IPS-18c (cell line): ENCODE results near the gene ATXN7.
A peak's percentile ranks its signal among the peaks of the same experiment; 100 is the strongest.

Experiments
- H3K4me3 ChIP-seq: 2 replicates; pipeline ENCODE4 v1.7.0; 2013; ENCODE audit warnings: low read depth, mild to moderate bottlenecking, low read length, moderate library complexity; ENCODE audit not compliant: insufficient read depth
- H3K9me3 ChIP-seq: one replicate; pipeline ENCODE4 v1.6.1; 2013; ENCODE audit warnings: mild to moderate bottlenecking, low read length, moderate library complexity; ENCODE audit not compliant: control insufficient read depth, insufficient read depth

The ATXN7 gene

DNA sequence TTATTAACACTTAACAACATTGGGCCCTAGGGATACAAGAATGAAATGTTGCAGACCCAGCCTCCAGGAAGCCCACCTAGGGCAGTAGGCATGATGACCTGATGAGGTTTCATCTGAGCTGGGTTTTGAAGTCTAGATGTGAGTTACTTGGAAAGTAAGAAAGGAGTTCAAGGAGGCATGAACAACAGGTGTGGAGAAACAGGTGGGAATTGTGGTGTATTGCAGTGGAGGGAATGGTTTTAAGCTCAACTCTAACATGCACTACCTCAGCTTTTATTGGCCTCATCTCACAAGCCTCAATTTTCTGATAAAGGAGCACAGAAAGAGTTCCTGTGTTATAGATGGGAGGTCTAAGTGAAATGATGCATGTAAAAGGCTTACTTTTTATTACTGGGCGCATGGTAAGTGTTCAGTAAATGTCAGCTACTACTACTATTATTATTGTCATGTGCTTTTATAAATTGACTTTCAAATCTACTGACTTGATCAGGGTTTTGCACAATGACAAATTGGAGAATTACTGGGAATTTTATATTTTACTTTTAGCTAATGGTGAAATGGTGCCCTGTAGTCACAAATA, 29.2 kb downstream of the ATXN7 start:
- H3K9me3 ChIP-seq, result no peaks in the 10 kb centered on the region
- no peak overlapping the region for H3K4me3 ChIP-seq

DNA sequence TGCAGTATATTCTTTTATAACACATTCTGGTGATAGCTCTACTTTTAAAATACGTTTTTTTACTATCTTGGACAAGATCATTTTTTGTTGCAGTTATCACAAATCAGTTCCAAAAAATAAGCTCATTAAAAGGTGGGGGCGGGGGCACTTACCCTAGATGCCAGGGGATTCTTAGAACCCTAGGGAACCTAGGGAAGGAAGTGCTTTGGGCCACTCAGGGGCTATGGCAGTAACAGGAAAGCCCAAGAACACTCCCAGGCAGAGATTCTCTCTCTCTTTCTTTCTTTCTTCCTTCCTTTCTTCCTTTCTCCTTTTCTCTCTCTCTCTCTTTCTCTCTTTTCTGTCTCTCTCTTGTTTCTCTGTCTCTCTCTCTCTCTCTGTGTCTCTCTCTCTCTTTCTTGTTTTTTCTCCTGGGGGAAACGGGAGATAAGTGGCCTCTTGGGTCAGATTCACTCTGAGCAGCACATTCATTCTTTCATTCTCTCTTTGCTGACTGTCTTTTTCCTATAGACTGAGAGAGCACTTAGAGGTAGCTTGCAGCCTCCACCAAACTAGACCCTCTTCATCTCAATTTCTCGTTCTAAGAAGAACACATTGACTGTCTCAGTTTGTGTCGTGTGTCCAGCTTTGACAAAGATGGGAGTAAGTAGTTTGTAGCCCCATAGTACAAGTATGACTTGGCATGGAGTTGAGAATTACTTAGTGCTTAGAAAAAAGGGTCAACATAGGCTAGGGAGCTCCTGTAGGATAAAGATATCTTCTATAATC, 31.9 kb downstream of the ATXN7 start:
- H3K9me3 ChIP-seq, result no peaks in the 10 kb centered on the region
- no peak overlapping the region for H3K4me3 ChIP-seq

DNA sequence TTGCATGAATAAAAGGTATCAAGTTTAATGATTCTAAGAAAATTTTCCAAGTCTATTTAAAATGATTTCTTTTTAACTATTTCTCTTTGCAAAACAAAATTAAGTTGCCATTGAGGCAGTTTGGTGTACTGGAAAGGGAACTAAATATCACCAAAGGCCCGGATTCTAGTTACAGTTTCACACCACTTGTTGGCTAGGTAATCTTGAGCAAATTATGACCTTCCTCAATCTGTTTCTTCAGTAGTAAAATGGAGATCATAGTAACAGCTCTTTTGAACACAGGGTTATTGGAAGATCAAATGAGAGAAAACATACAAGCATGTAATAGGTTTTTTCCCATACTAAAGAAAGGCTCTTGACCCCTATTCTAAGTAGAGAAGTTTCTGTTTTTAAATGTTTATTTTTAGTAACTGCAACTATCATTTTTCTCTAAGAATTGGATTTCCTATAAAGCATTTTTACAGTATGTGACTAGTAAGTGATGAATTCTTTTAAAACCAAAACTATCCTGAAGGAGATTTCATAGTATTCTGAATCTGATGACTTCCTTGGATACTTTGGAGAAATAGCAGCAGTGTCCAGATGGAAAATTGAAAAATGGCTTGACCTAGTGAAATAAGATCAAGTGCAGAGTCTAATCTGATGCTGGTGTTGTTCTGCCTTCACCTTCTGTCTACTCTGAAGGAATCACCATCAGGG, 32.8 kb downstream of the ATXN7 start:
- Histone ChIP-seq H3K4me3 (no peak overlapping the region), H3K9me3 (no peaks in the 10 kb centered on the region)

DNA sequence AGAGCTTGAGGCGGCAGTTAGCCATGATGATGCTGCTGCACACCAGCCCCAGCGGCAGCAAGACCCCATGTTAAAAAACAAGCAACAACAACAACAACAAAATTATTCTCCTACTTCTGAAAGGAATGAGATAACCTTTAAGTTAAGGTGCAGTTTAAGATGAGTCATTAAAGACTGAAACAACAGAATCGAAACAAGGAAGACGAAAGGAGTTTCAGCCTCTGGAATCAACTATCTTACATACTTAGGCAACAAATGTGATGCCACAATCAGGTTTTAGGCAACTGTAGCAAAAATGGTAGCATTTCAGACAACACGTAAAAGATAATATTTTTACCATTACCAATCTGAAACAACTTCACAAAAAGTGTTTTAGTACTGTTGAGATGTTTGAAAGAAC, 36.3 kb downstream of the ATXN7 start:
- Histone ChIP-seq H3K4me3 (no peak overlapping the region), H3K9me3 (no peaks in the 10 kb centered on the region)

DNA sequence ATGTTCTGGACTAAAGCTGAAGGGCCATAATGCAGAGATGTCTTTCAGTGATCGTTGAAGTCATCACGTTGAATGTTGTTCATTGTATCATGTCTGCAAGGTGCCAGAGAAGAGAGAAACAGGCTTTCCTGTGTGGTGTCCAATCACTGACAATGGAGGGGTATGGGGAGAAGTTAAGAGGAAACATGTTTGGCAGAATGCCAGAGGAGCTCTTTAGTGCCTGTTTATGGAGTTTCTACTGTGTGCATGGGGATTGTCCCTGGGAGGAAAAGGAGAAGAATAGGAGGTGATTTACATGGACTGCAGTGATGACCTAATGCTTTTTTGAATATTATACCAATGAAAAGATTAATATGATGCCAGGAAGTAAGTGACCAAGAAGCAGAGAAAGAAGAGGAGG, 36.8 kb downstream of the ATXN7 start:
- H3K4me3 ChIP-seq, result no peak overlapping the region
- no peaks in the 10 kb centered on the region for H3K9me3 ChIP-seq

DNA sequence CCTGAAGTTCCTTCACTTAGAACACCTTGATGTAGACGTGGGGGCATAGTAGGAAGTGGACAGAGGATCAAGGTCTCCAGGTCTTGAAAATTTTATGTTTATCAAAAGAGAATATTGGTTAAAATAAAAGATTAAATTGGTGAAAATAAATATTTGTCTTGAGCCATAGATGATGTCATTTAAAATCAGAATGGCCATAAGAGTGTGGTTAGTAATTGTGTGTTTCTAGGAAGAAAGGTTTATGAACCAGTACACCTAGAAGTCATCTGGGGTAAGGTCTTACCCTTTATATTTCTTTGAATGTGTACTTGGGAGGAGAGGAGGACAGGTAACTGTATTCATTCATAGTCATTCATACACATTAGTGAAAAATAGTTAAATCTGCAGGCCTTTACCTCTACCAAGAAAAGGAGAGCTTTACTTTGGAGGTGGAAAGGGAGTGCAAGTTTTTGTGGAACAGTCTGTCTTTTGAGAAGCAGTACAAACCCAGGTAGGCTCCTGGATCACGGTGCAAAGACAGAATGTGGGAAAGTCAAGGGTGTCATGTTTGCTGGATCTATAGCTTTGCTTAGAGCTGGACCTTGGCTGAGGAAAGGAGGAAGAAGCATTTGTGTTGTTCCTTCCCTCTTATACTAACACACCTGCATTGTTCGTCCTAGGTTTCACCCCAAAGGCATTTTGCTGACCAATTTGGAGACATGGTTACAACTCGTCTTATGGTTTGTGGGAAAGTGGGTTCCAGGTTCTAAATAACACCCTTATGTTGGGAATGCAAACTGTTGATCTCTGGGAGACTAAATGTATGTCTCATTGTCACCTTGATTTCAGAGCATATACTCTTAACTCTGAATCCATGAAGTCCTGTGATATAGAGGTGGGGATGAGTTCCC, 42.3 kb downstream of the ATXN7 start:
- Histone ChIP-seq H3K9me3 (no peaks in the 10 kb centered on the region), H3K4me3 (no peak overlapping the region)

DNA sequence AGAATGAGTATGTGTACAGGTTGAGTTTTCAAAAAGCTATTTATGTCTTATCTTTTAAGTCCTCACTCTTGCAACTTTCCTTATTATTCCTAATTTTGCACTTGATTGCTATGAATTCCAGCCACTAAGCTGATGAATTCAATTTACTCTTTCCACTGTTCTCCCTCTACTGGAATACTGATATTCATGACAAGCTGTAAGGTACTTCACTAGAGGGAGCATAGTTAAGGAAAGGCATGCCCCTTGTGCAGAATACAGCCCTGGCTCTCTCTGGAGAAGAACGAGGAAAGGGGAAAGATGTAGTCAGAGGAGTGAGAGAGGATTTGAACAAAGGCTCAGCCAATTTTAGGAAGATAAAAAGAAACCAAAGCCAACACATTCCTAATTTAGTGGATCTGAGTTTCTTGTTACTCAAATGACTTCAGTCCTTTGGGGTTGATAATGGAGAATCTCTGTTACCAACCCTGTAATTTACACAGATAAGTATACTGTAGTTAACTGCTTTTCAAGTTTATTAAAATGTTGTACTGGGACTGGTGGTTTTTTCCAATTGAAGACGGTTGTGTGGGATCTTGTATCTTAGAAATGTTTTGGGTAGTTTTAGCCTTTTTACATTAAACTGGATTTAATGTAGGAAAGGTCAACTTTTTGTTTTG, 44.5 kb downstream of the ATXN7 start:
- no peaks in the 10 kb centered on the region for H3K9me3 ChIP-seq

DNA sequence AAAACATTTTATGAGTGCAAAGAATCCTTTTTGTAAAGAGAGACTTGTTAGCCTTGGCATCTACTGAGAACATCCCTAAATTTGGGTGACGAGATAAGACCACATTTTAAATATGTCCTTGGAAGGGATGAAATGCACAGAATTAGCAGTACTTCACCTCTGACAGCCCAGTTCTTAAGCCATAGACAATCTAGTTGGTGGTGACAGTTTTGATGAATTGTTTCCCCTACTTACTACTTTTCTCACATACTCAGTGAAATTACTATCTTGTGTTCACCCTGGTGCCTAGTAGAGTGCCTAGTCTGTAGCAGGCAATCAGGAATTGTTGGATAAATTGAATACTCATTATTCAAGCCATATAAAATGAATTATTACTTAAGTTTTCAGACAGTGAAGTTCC, 45.1 kb downstream of the ATXN7 start:
- H3K9me3 ChIP-seq, result no peaks in the 10 kb centered on the region
- H3K4me3 ChIP-seq, result no peak overlapping the region

More for the DNA sequence above, 44.5 kb downstream of the ATXN7 start:
- H3K4me3 ChIP-seq, result no peak overlapping the region

DNA sequence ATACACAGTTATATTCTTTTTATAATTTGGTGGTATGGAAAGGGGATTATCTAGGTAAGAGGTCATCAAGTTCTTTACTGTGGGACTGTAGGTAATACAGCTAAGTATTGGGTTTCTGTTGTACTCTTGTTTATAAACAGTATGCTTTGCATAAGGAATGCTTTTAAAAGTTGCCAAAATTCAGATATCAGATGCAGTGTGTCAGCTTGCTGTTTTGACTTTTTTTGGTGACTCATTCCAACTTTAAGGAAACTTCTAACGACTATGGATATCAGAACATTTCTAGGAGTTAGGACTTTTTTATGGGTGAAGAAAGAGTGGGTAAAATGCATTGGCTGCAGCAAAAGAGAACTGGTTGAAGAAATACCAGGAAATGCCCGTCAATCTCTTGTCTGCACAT, 45.8 kb downstream of the ATXN7 start:
- Histone ChIP-seq H3K9me3 (no peaks in the 10 kb centered on the region), H3K4me3 (no peak overlapping the region)

DNA sequence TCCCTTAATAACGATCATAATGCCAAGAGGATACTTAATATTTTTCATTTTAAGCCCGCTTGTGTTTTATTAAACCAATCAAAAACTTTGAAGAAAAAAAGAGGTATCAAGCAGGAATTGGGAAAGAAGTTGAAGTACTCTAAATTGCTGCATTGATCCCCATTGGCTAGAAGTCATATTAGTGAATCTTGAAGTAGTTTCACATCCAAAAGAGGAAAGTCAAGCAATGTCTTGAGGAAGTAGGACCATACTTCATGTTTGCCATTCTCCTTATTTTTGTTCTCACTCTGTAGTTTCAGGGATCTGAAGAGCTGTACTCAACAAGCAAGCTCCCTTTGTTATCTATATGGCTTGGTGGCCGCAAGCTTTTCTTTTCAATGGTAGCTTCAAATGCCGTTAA, 46.3 kb downstream of the ATXN7 start:
- Histone ChIP-seq H3K9me3 (no peaks in the 10 kb centered on the region), H3K4me3 (no peak overlapping the region)

DNA sequence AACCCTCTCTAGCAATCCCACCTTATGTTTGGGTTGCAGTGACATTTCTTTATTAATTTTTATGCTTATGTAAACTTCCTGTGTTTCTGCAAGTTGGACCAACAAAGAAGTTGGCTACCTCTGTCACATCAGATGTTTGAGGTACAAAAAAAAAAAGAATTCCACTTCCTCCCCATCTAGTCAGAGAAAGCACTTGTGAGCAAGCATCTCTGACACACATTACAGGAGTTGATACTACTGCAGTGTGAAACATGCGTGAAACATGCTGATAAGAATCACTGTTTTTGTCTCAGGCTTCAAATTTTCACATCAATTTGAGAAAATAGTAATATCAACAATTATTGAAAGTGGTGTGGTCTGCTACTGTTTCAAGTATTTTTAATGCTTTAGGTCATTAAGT, 47.2 kb downstream of the ATXN7 start:
- peak overlapping the region; percentile 72; the same call in 1 of the 2 replicates for H3K4me3 ChIP-seq
- no peaks in the 10 kb centered on the region for H3K9me3 ChIP-seq

DNA sequence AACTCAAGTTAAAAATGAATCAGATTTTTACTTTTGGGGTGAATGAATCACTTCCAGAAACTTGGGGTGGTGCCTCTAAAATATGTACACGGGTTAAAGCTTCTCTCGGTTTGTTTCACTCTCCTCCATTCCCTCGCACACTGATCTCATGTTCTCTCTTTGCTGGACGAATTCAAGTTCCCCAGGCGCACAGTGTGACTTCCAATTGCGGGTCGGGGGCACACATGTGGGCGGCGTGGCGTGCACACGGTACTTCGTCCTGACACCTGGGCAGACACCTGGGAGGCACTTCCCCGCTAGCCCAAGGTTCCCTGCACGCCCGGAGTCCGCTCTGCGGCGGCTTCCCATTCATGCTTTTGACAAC, 47.8 kb downstream of the ATXN7 start:
- H3K4me3 ChIP-seq, result peak overlapping the region; percentile 72; the same call in 1 of the 2 replicates
- no peaks in the 10 kb centered on the region for H3K9me3 ChIP-seq

DNA sequence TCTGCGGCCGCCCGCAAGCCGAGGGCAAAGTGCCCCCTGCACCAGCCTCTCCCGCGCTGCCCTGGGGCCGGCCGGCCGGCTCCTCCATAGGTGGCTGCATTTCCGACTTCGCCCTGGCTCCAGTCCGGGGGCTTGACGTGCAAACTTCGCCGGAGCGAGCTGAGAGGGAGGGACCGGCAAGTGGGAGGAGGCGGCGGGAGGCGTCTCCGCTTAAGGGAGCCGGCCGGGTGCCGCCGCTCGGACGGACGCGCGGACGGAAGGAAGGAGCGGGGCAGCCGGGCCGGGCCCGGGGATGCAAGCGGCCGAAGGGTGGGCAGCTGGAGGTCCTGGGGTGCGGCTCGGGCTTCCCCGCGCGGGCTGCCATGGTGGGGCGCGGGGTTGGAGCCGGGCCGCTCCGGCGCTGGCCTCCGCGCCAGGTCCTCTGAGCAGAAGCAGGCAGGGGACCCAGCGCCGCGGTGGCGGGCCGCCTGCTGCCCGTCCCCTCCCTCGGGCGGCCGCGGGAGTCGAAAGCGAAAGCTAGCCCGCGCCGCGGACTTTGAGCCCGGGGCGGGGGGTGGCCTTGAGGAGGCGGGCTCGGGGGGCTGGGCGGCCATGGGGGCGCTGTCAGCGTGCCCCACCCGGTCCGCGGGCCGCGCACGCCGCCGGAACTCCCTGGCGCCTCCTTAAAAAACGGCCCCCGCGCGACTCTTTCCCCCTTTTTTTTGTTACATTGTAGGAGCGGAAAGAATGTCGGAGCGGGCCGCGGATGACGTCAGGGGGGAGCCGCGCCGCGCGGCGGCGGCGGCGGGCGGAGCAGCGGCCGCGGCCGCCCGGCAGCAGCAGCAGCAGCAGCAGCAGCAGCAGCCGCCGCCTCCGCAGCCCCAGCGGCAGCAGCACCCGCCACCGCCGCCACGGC, 48.5 kb downstream of the ATXN7 start, which contains the start of gene SCAANT1:
Gene SCAANT1 (minus strand): TSS at position 511 of the 895 bp plus-strand sequence.
- Histone ChIP-seq H3K9me3 (no peaks in the 10 kb centered on the region), H3K4me3 (peak within 1 kb of the TSS; percentile 72)

DNA sequence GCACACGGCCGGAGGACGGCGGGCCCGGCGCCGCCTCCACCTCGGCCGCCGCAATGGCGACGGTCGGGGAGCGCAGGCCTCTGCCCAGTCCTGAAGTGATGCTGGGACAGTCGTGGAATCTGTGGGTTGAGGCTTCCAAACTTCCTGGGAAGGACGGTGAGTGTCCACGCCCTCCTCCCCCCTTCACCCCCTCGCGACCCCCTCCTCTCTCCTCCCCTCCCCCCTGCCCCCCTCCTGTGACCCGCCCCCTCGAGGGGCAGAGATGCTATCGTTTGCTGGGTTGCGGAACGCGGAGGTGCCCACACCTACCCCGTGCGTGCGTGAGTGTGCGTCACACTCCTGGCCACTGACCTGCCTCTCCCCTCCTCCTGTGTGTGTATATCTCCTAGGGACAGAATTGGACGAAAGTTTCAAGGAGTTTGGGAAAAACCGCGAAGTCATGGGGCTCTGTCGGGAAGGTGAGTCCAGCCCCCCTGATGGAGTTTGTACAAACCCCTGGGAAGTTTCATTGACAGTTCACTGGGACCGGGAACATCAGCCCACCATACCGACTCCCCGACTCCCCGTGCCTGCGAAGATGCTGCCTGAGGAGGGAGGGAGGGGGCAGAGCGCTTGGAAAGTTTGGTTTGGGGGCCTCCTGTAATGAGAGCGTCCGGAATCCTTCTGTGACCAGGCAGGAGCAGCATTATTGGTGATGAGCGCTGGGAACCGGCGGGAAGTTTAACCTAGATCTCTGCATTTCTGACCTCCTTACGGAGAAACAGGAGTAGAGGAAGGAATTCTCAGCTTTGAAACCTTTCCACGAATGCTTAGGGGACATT, 49.3 kb downstream of the ATXN7 start:
- H3K9me3 ChIP-seq, result no peaks in the 10 kb centered on the region

DNA sequence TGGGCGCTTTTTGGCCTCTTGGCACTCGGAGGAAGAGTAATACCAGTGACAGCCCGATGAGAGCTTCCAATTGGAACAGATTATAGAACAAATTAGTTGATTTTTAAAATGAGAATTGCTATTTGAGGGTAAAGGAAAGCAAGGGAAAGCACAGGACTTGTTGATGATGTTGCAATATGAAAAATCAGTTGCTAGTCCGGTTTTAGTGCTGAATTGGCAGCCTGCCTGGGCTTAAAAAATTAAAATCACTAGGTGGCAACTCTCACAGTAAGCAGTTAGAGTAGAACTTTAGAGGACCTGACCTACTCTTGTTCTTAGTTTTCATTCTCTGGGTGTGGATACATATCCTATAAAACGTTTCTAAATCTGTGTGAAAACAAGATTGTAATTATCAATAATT, 50.6 kb downstream of the ATXN7 start:
- H3K4me3 ChIP-seq, result no peak overlapping the region
- H3K9me3 ChIP-seq, result no peaks in the 10 kb centered on the region

More for the DNA sequence above, 49.3 kb downstream of the ATXN7 start:
- peak overlapping the region; percentile 55 for H3K4me3 ChIP-seq
